ENCODE data around the gene R3HDM2.
A peak's percentile ranks its signal among the peaks of the same experiment; 100 is the strongest.

R3HDM2 gene

DNA sequence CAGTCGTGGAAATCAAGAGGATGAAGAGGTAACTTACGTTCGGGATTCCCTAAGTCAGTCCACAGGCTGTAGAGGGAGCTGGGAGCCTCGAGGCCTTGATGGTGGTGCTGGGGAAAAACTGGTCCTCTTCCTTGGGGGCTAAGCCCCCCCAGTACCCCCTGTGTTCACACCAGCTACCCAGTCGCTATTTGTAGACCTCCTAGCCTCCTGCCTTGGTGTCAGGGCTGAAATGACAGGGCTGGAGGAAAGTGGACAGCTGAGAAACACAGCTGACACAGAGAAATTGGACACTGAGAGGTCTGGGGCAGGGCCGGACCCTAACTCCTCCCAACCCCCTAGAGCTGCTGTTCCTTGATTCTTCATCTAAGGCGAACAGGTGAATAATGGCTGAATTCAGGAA is 179.9 kb downstream of the R3HDM2 start, which contains the start of gene STAC3:
TSS of gene STAC3 (minus strand) at position 232 of the 400 bp plus-strand sequence. CDS start 1,551 bp downstream, outside the sequence.
- TF ChIP-seq, protein P1, sequence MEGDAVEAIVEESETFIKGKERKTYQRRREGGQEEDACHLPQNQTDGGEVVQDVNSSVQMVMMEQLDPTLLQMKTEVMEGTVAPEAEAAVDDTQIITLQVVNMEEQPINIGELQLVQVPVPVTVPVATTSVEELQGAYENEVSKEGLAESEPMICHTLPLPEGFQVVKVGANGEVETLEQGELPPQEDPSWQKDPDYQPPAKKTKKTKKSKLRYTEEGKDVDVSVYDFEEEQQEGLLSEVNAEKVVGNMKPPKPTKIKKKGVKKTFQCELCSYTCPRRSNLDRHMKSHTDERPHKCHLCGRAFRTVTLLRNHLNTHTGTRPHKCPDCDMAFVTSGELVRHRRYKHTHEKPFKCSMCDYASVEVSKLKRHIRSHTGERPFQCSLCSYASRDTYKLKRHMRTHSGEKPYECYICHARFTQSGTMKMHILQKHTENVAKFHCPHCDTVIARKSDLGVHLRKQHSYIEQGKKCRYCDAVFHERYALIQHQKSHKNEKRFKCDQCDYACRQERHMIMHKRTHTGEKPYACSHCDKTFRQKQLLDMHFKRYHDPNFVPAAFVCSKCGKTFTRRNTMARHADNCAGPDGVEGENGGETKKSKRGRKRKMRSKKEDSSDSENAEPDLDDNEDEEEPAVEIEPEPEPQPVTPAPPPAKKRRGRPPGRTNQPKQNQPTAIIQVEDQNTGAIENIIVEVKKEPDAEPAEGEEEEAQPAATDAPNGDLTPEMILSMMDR (IDR thresholded peaks at IDR 0.05; ENCODE audit: control insufficient read depth, insufficient read depth, low read depth, low read length, missing control alignments), result no peak
- no peak within 1 kb of the TSS for H3K4me3 ChIP-seq (ENCODE audit: control insufficient read depth, low read depth, low read length)
- DNase-seq (ENCODE audit: low read depth), result no peak

DNA sequence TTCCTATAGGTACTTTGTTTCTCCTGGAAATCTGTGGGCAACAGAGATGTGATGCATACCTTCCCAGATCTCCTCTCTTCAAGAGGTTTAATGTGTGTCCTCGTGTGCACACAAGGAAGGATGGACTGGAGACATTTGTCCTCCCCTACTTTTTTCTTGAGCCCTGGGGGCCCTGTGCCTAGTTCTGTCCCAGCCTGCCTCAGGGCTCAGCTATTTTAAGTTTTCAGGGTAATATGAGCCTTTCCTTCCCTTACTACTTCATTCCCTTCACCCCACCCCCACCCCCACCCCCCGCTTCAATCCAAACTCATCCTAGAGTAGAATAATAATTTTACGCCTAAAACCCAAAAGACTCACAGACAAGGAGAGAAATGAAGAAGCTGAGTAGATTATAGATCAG is 180.3 kb downstream of the R3HDM2 start:
- no peak overlapping the region for H3K4me3 ChIP-seq (ENCODE audit: control insufficient read depth, low read depth, low read length)

DNA sequence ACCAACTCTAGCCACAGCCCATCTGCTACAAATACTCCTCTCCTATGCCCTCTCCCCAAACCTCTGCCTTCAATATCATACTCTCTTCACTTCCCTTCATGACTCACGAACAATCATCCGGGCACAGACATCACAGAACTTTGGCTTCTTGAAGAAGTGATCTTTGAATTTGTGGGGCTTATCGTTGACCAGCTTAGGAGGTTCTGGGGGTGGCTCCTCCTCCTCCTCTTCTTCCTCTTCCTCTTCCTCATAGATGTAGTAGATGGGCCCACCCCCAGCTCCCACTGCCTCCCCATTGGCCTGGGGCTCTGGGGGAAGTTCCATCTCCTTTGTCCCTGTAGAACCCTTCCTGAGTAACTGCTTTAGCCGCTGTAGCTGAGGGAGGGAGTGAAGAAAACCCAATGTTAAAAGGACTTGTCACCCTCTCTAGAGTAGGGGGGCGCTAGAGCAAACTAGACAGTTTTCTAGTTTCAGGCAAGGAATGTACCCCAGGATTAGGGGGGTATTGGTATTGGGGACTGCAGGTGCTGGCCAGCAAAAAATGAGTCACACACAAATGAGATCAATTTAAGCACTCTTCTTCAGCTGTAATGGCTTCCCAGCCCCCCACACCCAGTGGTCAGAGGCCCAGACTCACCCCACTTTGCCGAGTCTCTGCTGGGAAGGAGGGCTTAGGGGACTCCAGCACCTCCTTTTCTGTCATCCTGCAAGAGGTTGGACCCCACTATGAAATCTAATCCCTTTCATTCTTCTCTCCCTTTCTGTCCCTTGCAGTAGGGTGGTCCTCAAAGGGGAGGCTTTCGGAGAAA is 181.7 kb downstream of the R3HDM2 start:
- TF ChIP-seq, protein P1 (IDR thresholded peaks at IDR 0.05; ENCODE audit: control insufficient read depth, insufficient read depth, low read depth, low read length, missing control alignments), result no peak
- no peak for DNase-seq (ENCODE audit: low read depth)
- H3K4me3 ChIP-seq (ENCODE audit: control insufficient read depth, low read depth, low read length), result no peak overlapping the region

More for the DNA sequence above, 180.3 kb downstream of the R3HDM2 start:
- TF ChIP-seq, protein P1 (IDR thresholded peaks at IDR 0.05; ENCODE audit: control insufficient read depth, insufficient read depth, low read depth, low read length, missing control alignments), result no peak
- DNase-seq (ENCODE audit: low read depth), result no peak

DNA sequence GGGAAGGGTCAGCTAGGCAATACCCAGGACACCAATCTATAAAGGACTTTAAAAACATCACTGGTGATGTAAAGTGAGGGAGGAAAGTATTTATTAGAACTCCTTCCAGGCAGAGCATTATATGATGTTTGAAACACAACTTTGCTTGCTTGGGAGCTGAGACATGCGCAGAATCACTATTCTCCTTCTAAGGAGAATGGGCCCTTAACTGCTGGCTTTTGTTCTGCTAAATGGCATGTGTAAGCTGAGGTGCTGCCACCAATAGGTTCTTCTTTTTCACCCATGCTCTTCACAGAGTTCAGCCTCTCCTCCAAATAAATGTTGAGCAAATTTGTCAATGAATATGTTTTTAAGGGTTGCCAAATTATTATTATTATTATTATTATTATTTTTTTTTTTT is 183.8 kb downstream of the R3HDM2 start:
- H3K4me3 ChIP-seq (ENCODE audit: control insufficient read depth, low read depth, low read length), result no peak overlapping the region
- DNase-seq (ENCODE audit: low read depth), result no peak
- TF ChIP-seq, protein P1 (IDR thresholded peaks at IDR 0.05; ENCODE audit: control insufficient read depth, insufficient read depth, low read depth, low read length, missing control alignments), result no peak

DNA sequence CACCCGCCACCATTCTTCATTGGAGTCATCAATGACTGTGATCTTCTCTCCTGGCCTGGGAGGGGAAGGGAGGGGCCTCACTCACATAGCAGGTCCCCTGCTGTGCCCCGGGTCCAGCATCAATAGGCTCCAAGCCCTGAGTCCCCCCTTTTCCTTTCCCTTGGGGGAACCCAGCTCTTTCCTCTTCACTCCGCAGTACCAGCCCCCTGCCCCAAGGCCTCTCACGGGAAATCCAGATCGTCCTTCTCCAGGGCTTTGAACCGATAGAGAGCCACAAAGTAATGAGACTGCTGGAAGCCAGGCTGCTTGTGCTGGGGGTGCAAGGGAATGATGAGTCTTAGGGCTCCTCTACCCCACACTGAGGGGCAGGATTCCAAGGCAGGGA is 186.5 kb downstream of the R3HDM2 start:
- H3K4me3 ChIP-seq (ENCODE audit: control insufficient read depth, low read depth, low read length), result no peak overlapping the region
- TF ChIP-seq, protein P1 (IDR thresholded peaks at IDR 0.05; ENCODE audit: control insufficient read depth, insufficient read depth, low read depth, low read length, missing control alignments), result peak; percentile 5

DNA sequence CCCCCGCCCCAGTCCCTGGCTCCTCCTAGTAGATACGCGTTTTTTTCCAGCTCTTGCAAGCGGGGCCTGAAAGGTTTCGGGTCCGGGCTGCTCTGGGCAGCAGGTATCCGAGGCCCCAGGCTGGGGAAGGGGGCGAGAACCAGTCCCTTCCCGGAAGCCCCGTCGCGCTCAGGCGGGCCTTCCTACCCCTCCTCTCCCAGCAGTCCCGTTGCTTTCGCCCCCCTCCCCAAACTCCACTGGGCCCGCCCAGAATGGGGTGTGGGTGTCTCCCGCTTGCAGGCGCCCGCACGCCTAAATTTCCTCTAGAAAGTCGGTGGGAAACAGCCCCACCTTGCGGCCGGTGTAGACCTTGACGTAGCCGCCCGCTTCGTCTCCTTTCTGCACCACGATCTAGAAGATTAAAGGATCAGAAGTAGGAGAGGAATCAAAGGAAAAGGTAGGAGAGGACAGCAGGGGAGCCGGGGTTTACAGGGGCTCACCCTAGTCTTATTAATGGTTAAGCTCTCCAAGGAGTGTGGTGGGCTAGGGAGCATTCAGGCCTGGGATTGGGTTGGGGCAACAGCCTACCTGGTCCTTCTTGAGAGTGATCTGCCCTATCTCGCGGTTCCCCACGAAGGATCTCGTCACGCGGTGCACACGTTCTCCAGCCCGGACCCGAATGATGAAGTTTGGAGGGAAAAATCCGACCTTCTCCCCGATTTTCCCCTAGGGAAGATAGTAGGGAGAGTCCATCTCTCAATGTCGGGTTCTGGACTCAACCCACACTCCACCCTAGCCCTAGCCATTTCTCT is 187.1 kb downstream of the R3HDM2 start:
- peak overlapping the region; percentile 33; the same call in 1 of the 2 replicates for H3K4me3 ChIP-seq (ENCODE audit: control insufficient read depth, low read depth, low read length)
- no peak for DNase-seq (ENCODE audit: low read depth)
- TF ChIP-seq, protein P1 (IDR thresholded peaks at IDR 0.05; ENCODE audit: control insufficient read depth, insufficient read depth, low read depth, low read length, missing control alignments), result peak; percentile 85

More for the DNA sequence above, 186.5 kb downstream of the R3HDM2 start:
- DNase-seq (ENCODE audit: low read depth), result no peak
